NCI-H2196 treated with DMSO at 0.1 percent for 48 hours (cell line): ENCODE measurements around the gene FIBIN.
"Not testable (repeated sequence)": the region's sequence is repeated elsewhere in the genome, so short reads cannot be mapped to it uniquely, and the experiment has no call there.

Experiments
- DNase-seq: peaks from one replicate; lab custom pipeline; 2025; ENCODE audit not compliant: unreplicated experiment; lab: John Stamatoyannopoulos, UW

FIBIN gene

DNA sequence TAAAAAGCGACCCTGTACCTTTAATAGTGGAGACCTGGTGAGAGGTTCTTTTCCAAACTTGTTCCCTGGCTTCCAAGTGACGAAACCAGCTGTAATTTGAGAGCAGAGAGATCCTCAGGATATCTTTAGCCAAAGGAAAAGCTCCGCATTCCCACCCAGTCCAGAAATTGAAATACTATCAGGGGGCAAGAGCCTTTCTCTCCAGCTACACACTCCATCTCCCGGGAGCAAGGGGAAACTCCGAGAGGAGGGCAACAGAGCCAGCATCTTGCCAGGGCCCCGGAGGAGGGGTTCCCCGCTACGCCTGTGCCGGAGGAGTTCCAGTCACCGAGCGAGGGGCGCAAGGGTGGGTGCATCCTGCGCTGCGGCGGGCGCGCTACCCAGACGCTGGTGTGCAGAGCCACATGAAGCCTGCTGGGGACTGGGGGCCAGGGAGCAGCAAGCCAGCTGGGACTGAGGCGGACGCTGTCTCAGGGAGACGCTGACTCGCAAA, at the start of gene FIBIN:
TSS of gene FIBIN (plus strand) at position 148 of the 493 bp plus-strand sequence. CDS start 415 bp downstream, outside the sequence.
- no peak for DNase-seq

GRCh38 chr11:26944866-26945664, 48.8 kb upstream of the FIBIN start:
- no peak for DNase-seq

- no peak for DNase-seq
Measured at GRCh38 chr11:26946257-26946716, 47.6 kb upstream of the FIBIN start.

DNA sequence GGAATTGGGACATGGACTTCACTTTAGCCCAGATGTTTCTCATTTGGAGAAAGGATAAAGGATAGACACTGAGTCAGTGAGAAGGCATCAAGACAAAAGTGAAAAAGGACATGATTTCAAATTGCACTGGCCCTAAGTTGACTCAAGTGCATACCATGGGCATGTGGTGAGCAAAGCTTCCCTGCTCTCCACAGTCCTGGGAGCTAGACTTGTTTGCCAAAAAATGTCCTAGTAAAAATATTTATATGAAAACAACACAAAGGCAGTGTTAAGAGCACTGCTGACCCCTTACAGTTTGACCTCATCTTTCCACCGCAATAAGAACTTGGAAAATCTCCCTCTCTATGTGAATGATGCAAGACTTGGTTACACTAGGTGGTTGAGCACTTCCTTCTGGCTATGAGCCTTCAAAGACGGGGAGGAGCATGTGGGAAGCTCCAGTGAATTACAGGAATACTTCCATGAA, 46.5 kb upstream of the FIBIN start:
- no peak for DNase-seq

- DNase-seq = no peak
Measured at GRCh38 chr11:26947904-26948639, 45.8 kb upstream of the FIBIN start.

GRCh38 chr11:26948881-26949280, 45.0 kb upstream of the FIBIN start:
- DNase-seq = no peak

DNA sequence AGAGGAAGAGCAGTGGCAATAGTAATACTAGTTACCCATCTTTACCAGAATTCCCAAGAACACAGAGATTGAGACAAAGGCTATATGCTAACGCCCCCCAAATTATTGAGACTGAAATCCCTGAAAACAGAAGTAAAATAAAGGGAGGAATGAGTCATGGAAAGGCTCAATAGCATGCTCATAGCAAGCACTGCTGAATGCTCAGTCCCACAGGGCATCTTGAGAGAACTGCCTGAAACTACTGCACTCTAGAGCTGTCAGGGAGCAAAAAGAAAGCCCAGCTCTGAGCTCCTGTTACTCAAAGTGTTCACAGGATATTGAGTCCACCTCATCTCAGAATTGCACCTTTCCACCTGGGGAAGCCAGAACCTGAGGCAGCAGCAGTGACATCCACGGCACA, 44.1 kb upstream of the FIBIN start:
- no peak for DNase-seq

DNA sequence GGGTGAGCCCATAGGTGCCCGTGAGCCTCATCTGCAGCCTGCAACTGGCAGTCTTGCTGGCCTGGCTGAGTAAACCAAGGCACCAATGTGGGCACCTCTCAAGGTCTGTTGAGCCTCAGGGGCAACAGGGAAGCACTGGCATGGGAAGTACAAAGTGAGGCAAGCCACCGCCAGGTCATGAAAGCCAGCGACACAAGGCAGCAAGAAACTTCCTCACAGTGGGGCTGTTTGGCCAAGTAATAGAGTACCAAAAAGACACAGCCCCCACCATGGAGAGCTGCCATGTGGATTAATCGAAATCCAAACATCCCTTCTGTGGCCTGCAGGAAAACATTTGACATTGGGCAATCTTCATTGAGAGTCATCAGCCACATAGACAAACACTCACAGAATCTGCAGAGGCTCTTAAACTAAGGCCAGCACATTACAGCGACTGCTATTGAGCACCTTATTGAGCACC, 43.6 kb upstream of the FIBIN start:
- no peak for DNase-seq

GRCh38 chr11:26951809-26952515, 42.0 kb upstream of the FIBIN start:
- no peak for DNase-seq

DNA sequence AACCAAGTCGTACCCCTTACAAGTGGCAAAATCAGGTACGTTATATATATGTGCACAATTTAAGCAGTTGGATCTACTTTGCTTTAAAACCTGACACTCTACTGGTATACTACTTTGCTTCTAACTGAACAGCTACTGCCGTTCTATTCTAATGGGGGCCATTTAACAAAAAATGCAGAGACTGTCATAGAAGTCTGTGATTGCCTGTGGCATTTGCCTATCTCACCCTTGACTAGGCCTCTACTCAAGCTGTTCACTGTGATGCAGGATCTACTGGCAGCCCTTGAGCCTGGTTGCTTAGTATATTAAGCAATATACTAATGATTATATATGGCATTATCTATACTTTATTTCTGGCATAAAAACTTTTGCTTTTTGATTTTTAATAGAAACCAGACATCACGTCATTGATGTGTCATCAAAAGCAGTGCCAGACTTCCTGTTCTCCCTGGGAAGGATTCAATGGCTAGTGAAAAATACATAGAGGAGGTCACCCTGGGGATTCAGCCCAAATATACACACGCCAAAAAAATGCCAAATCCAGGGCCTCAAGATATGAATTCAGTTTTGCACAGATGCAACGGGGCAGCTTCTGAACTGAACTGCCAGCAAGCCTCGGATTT, 40.0 kb upstream of the FIBIN start:
- no peak for DNase-seq

DNA sequence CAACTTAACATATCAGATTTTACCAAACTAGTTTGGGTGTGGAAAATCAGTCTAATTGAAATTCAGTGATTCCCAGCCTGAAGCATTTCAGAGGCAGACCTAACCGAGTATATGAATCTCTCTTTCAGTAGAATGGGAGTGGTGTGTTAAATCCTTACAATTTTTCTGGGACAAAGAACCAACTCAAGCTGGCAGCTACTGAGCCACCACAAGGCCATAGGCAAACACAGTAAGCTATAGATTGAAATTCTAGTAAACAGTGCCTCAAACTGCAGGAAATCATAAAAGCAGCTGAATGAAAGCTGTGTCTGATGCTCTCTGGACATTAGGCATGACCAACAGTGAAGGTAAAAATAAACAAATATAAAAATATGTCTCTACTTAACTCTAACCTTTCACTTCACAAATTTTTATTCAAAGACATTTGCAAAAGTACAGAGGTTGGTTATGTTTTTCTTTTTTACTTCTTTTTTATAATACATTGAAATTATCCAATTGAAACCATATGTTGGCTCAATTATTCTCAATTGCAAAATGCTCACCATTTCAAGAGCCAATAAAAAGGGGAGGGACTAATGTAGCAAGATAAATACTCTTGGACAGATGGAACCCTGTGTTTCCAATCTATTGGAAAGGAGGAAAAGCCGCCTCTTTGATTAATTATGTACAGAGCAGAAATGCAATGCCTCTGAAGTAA, 35.8 kb upstream of the FIBIN start:
- DNase-seq = no peak

GRCh38 chr11:26958702-26959049, 35.2 kb upstream of the FIBIN start:
- DNase-seq = no peak

GRCh38 chr11:26960281-26960680, 33.6 kb upstream of the FIBIN start:
- no peak for DNase-seq

- no peak for DNase-seq
Measured at GRCh38 chr11:26963764-26964163, 30.1 kb upstream of the FIBIN start.

- DNase-seq = no peak
Measured at GRCh38 chr11:26964339-26964738, 29.6 kb upstream of the FIBIN start.

DNA sequence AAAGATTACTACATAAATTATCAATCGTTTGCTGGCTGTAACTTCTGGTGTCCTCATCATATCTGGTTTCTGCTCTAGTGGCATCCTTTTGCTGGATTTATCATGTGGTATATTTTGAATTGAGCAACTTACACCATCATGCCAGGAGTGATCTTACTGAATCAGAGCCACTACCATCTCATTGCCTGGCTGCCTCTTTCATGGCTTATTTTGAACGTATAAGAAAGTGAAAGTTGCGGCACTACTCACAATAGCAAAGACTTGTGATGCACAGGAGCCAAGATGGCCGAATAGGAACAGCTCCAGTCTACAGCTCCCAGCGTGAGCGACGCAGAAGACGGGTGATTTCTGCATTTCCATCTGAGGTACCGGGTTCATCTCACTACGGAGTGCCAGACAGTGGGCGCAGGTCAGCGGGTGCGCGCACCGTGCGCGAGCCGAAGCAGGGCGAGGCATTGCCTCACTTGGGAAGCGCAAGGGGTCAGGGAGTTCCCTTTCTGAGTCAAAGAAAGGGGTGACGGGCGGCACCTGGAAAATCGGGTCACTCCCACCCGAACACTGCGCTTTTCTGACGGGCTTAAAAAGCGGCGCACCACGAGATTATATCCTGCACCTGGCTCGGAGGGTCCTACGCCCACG, 28.9 kb upstream of the FIBIN start:
- DNase-seq = not testable (repeated sequence)

GRCh38 chr11:26971961-26972360, 22.0 kb upstream of the FIBIN start:
- DNase-seq = no peak

GRCh38 chr11:26974069-26974783, 19.7 kb upstream of the FIBIN start:
- DNase-seq = no peak

- no peak for DNase-seq
Measured at GRCh38 chr11:26974996-26975395, 18.9 kb upstream of the FIBIN start.
